GM12872 (cell line): ENCODE results near the gene TEX12.

Experiments used
- TF ChIP-seq, protein P1 (sequence below): IDR thresholded peaks from 3 replicates; pipeline ENCODE4 v1.5.1; 2011; ENCODE audit warnings: low read depth, mild to moderate bottlenecking, low read length, moderate library complexity; ENCODE audit not compliant: insufficient read depth

The TEX12 gene

DNA sequence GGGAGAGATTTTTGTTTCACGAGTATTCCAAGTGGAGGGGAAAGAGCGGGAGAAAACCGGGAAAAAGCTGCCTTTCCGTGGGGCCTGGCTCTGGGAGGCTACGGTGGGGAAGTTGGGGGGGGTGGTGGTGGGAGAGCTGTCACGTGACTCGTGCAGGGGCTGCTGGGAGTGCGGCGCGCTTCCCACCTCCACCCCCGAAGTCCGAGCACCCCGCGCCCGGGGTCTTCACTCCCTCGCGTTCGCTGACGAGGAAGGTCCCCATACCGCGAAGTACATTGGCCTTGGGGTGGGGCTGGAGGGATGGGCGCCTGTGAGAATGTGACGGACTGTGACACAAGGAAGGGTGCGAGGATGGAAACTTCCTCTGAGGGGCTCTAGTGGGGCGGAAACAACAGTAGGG, at the start of gene TEX12:
TSS of gene TEX12 (plus strand) at position 228 of the 400 bp plus-strand sequence. CDS start 1,897 bp downstream, outside the sequence.
- TF ChIP-seq, protein P1, sequence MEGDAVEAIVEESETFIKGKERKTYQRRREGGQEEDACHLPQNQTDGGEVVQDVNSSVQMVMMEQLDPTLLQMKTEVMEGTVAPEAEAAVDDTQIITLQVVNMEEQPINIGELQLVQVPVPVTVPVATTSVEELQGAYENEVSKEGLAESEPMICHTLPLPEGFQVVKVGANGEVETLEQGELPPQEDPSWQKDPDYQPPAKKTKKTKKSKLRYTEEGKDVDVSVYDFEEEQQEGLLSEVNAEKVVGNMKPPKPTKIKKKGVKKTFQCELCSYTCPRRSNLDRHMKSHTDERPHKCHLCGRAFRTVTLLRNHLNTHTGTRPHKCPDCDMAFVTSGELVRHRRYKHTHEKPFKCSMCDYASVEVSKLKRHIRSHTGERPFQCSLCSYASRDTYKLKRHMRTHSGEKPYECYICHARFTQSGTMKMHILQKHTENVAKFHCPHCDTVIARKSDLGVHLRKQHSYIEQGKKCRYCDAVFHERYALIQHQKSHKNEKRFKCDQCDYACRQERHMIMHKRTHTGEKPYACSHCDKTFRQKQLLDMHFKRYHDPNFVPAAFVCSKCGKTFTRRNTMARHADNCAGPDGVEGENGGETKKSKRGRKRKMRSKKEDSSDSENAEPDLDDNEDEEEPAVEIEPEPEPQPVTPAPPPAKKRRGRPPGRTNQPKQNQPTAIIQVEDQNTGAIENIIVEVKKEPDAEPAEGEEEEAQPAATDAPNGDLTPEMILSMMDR: no peak

- TF ChIP-seq, protein P1: no peak
These were observed 49.0 kb upstream of the TEX12 start for GRCh38 chr11:112118176-112118575.

DNA sequence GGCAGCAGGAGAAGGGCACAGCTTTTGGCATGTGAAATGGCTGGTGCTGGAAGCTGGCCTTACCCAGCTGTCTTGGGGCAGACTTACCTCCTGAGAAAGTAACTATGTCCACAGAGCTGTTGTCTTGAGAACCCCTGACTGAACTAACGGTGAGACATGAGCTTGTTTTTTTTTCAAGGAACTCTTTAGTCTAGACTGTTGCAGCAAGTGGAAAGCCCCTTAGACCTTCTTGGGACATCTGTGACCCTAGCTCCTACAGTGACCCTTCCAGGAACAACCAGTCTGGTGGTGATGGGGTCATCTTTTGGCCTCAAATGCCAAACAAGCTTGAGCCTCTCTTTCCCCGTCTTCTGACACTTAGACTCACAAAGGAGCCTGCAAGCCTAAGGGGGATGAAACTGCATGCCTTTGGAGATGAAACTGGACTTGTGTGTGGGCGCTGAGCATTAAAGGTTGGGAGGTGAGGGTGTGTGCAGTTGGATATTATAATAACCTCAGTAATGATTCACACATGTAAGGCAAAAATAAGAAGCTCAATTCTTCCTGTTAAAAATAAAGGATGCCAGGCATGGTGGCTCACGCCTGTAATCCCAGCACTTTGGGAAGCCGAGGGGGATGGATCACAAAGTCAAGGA, 45.1 kb upstream of the TEX12 start:
- TF ChIP-seq, protein P1: no peak

DNA sequence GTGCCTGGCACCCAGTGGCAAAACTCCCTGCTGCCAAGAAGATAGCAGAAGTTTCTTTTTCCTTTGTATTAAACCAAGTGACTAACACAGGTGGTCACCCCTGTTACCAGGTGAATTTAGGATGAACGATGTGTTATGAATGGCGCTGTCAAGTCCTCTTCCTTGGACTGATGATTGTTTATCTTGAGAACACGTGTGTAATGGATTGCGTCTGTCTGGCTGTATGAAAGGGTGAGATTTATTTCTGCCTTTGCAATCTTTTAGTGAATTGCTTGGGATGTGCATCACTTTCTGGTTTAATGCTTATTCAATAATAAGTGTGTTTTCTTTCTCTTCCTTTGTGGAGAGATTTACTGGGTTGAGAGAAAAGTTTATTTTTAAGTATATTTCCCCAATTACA, 44.0 kb upstream of the TEX12 start:
- TF ChIP-seq, protein P1: no peak

DNA sequence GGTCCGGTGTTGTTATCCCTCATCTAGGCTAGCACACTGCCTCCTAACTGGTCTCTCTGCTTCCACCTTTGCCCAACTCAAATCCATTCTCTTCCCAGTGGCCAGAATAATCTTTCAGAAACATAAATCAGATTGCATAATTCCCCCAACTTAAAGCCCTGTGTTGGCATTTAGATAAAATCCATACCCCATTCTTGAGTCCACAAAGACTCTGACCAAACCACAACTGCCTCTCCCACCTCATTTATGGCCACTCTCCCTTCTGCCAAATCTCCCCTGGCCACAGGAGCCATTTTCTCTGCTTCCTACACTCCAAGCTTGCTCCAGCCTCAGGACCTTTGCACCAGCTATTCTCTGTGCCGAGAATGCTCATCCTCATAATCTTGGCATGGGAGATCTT, 40.1 kb upstream of the TEX12 start:
- TF ChIP-seq, protein P1: no peak

DNA sequence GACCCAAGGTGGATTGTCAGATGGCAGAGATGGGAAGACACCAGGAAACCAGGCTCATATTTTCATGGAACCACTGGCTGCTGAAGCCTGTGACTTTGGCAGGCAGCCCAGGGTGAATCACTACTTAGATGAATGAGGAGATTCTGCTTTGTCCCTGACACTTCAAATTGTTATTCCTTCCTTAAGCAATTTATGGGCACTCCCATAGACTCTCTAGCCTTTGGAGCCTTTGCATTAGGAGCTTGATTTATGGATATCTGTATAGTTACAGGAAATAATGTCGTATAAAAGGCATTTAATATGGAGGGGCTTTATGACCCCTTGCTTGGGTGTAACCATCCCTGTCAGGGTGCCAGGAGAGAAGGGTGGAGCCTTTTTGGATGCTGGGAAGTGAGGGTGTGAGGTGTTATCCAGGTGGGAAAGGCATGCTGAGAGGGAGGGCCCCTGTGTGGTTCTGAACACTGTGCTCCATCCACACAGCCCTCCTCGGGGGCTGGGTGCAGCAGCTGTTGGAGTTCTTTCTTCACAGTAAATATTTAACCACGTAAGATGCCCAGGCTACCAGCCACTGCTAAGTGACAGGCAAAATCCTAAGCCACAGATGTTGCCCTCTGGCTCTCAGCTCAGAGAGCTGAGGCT, 38.6 kb upstream of the TEX12 start:
- TF ChIP-seq, protein P1: no peak

DNA sequence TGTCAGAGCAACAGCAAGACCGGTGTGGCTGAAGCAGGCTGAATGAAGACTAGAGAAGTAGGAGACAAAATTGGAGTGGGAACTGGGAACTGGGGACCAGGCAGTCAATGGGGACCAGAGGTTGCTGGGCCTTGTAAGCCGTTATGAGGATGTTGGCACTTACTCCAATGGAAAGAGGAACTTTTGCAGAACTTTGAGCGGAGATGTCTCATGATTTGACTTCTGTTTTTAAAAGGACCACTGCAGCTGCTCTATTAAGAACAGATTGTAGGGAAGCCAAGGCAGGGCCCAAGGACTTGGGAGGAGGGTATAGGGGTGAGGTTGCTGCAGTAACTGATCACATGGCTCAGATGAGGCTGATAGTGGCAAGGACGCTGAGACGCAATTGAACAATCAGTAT, 37.5 kb upstream of the TEX12 start:
- TF ChIP-seq, protein P1: no peak
